ENCODE data around the gene SPATC1L.

DNA sequence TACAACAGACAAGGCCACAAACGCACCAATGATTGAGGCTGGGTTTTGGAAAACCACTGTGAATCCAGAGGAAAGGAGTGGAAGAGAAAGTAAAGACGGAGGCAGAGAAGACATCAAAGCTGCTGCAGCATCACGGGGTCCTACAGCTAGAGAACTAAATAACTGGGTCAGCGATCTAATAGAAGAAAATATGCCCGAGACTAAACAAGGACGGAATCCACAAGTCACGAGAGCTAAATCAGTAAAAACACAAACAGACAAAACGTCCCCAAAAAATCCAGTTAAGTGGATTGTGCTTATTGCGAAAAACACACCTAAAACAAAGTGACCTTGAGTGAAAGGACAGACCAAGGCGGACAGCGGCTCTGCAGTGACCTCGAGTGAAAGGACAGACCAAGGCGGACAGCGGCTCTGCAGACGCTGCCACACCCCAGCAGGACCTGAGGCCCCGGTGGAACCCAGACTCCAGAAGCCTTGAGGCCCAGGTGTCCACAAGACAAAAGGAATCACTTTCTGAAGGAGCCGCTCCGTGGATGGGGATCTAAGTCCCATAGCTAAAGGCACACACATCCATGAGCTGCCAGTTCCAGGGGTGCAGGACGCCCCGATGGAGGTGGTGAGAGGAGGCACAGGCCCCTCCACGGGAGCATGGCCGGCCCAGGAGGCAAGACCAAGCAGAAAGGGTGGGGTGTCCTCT, 34.9 kb downstream of the SPATC1L start:
- TF ChIP-seq POLR2AphosphoS5 (IDR thresholded peaks at IDR 0.05; ENCODE audit: low read depth, low read length) (no peak), SIN3A (IDR thresholded peaks at IDR 0.05; ENCODE audit: borderline replicate concordance, insufficient read depth, low read length) (no peak), TAF1 (IDR thresholded peaks at IDR 0.05; ENCODE audit: borderline replicate concordance, insufficient read depth, low read length) (no peak), FOXP2 (optimal IDR thresholded peaks at IDR 0.05; ENCODE audit: borderline replicate concordance, extremely low read depth, extremely low read length, insufficient read depth) (no peak)
- TF ChIP-seq, protein P1, sequence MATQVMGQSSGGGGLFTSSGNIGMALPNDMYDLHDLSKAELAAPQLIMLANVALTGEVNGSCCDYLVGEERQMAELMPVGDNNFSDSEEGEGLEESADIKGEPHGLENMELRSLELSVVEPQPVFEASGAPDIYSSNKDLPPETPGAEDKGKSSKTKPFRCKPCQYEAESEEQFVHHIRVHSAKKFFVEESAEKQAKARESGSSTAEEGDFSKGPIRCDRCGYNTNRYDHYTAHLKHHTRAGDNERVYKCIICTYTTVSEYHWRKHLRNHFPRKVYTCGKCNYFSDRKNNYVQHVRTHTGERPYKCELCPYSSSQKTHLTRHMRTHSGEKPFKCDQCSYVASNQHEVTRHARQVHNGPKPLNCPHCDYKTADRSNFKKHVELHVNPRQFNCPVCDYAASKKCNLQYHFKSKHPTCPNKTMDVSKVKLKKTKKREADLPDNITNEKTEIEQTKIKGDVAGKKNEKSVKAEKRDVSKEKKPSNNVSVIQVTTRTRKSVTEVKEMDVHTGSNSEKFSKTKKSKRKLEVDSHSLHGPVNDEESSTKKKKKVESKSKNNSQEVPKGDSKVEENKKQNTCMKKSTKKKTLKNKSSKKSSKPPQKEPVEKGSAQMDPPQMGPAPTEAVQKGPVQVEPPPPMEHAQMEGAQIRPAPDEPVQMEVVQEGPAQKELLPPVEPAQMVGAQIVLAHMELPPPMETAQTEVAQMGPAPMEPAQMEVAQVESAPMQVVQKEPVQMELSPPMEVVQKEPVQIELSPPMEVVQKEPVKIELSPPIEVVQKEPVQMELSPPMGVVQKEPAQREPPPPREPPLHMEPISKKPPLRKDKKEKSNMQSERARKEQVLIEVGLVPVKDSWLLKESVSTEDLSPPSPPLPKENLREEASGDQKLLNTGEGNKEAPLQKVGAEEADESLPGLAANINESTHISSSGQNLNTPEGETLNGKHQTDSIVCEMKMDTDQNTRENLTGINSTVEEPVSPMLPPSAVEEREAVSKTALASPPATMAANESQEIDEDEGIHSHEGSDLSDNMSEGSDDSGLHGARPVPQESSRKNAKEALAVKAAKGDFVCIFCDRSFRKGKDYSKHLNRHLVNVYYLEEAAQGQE (IDR thresholded peaks at IDR 0.05; ENCODE audit: insufficient read depth in 1 of 2, low read depth in 2 of 2, low read length in 2 of 2): no peak
